Liver (tissue), 3 donors: ENCODE measurements around the gene ATP2B3.

ENCODE experiments used
- ATF3 ChIP-seq: IDR thresholded peaks from 2 replicates; pipeline ENCODE4 v1.6.1; 2016; ENCODE audit warnings: antibody characterized with exemption
- HNF4G ChIP-seq: IDR thresholded peaks from 2 replicates; pipeline ENCODE4 v1.6.1; 2016; ENCODE audit warnings: antibody characterized with exemption
- MAX ChIP-seq: IDR thresholded peaks from 2 replicates; pipeline ENCODE4 v1.6.1; 2016; ENCODE audit warnings: antibody characterized with exemption
- RAD21 ChIP-seq, 2 donors: IDR thresholded peaks; 2 replicates each; pipeline ENCODE4 v1.6.1; 2016; ENCODE audit warnings: antibody characterized with exemption in 2 of 2, mild to moderate bottlenecking in 2 of 2
- TAF1 ChIP-seq: conservative IDR thresholded peaks from 2 replicates; pipeline ENCODE4 v1.6.1; 2016; ENCODE audit warnings: antibody characterized with exemption, mild to moderate bottlenecking
- YY1 ChIP-seq: IDR thresholded peaks from 2 replicates; pipeline ENCODE4 v1.6.1; 2016; ENCODE audit warnings: antibody characterized with exemption, mild to moderate bottlenecking
- ZBTB33 ChIP-seq: IDR thresholded peaks from 2 replicates; pipeline ENCODE4 v1.6.1; 2016; ENCODE audit warnings: antibody characterized with exemption
- TF ChIP-seq, protein P1 (sequence below): fragments of 150-350 bp; IDR thresholded peaks from 2 replicates; pipeline ENCODE4 v1.5.1; 2017; ENCODE audit warnings: improper control_type of control experiment, low read depth, low read length; ENCODE audit not compliant: missing input control
- TF ChIP-seq, protein P2 (sequence below): IDR thresholded peaks from 2 replicates; pipeline ENCODE4 v1.6.1; 2016; ENCODE audit warnings: antibody characterized with exemption, mild to moderate bottlenecking
- donor health status: healthy.
- donor health status: healthy.

GRCh38 chrX:153519569-153520286, 2.3 kb downstream of the ATP2B3 start:
- TF ChIP-seq ZBTB33 (no peak), RAD21 (IDR thresholded peaks at IDR 0.05) (no peak), TAF1 (no peak), ATF3 (no peak), HNF4G (no peak), YY1 (no peak), MAX (no peak)
- TF ChIP-seq, protein P1, sequence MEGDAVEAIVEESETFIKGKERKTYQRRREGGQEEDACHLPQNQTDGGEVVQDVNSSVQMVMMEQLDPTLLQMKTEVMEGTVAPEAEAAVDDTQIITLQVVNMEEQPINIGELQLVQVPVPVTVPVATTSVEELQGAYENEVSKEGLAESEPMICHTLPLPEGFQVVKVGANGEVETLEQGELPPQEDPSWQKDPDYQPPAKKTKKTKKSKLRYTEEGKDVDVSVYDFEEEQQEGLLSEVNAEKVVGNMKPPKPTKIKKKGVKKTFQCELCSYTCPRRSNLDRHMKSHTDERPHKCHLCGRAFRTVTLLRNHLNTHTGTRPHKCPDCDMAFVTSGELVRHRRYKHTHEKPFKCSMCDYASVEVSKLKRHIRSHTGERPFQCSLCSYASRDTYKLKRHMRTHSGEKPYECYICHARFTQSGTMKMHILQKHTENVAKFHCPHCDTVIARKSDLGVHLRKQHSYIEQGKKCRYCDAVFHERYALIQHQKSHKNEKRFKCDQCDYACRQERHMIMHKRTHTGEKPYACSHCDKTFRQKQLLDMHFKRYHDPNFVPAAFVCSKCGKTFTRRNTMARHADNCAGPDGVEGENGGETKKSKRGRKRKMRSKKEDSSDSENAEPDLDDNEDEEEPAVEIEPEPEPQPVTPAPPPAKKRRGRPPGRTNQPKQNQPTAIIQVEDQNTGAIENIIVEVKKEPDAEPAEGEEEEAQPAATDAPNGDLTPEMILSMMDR = no peak
- TF ChIP-seq, protein P2, sequence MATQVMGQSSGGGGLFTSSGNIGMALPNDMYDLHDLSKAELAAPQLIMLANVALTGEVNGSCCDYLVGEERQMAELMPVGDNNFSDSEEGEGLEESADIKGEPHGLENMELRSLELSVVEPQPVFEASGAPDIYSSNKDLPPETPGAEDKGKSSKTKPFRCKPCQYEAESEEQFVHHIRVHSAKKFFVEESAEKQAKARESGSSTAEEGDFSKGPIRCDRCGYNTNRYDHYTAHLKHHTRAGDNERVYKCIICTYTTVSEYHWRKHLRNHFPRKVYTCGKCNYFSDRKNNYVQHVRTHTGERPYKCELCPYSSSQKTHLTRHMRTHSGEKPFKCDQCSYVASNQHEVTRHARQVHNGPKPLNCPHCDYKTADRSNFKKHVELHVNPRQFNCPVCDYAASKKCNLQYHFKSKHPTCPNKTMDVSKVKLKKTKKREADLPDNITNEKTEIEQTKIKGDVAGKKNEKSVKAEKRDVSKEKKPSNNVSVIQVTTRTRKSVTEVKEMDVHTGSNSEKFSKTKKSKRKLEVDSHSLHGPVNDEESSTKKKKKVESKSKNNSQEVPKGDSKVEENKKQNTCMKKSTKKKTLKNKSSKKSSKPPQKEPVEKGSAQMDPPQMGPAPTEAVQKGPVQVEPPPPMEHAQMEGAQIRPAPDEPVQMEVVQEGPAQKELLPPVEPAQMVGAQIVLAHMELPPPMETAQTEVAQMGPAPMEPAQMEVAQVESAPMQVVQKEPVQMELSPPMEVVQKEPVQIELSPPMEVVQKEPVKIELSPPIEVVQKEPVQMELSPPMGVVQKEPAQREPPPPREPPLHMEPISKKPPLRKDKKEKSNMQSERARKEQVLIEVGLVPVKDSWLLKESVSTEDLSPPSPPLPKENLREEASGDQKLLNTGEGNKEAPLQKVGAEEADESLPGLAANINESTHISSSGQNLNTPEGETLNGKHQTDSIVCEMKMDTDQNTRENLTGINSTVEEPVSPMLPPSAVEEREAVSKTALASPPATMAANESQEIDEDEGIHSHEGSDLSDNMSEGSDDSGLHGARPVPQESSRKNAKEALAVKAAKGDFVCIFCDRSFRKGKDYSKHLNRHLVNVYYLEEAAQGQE = no peak
